ENCODE measurements around the gene RAPGEF3.
A peak's percentile ranks its signal among the peaks of the same experiment; 100 is the strongest.

RAPGEF3 gene

DNA sequence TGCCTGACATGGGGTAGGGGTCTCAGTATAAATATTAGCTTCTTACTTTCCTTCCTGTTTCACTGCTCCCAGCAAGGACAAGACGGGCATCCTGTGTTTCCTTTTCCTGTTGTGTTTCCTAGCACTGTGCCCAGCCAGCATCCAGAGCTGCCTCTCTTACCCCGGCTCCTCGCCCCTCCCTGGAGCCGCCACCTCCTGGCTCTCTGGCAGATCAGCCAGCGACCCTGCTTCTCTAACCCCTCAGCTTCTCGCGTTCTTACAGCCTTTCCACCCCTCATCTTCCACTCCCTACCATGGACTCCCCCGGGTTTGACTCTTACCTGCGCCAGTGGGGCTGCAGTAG, 43.2 kb upstream of the RAPGEF3 start:
- H3K27ac ChIP-seq = peak overlapping the region; percentile 97
- TF ChIP-seq, protein P1, sequence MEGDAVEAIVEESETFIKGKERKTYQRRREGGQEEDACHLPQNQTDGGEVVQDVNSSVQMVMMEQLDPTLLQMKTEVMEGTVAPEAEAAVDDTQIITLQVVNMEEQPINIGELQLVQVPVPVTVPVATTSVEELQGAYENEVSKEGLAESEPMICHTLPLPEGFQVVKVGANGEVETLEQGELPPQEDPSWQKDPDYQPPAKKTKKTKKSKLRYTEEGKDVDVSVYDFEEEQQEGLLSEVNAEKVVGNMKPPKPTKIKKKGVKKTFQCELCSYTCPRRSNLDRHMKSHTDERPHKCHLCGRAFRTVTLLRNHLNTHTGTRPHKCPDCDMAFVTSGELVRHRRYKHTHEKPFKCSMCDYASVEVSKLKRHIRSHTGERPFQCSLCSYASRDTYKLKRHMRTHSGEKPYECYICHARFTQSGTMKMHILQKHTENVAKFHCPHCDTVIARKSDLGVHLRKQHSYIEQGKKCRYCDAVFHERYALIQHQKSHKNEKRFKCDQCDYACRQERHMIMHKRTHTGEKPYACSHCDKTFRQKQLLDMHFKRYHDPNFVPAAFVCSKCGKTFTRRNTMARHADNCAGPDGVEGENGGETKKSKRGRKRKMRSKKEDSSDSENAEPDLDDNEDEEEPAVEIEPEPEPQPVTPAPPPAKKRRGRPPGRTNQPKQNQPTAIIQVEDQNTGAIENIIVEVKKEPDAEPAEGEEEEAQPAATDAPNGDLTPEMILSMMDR (conservative IDR thresholded peaks at IDR 0.05) = no peak; the same call in 1 of the 2 replicates

GRCh38 chr12:47801170-47801903, 42.7 kb upstream of the RAPGEF3 start:
- H3K27ac ChIP-seq = peak overlapping the region; percentile 97
- TF ChIP-seq, protein P1 (conservative IDR thresholded peaks at IDR 0.05) = peak; percentile 27; the same call in 1 of the 2 replicates

- TF ChIP-seq, protein P1 (conservative IDR thresholded peaks at IDR 0.05) = no peak
- peak overlapping the region; percentile 97 for H3K27ac ChIP-seq
Measured at GRCh38 chr12:47800582-47800981, 41.9 kb upstream of the RAPGEF3 start.

DNA sequence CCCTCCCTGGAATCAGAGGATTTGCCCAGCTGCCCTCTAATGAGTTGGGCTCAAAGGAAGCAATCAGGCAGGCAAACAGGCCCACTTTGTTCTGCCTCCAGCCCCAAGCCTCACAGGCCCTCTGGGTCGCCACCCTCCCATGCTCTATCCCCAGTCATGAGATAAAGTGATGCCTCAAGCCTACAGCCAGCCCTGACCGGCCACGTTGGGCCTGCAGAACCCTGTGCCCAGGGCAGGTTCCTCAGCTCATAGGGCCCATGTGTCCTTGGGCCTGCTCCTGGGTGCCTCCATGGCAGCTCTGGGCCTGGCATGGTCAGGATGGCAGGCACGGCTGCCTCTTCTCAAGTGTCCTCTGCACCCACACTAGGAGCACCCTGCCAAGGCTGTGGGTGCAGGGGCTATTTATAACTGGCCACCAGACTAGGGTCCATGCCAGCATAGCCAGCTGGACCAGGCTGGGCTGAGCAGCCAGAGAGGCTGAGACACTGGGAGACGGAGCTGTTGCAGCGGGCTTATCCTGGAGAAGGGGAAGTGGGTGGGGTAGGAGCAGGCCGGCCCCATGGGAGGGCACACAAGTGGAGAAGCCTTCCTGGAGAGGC, 40.8 kb upstream of the RAPGEF3 start:
- TF ChIP-seq, protein P1 (conservative IDR thresholded peaks at IDR 0.05) = no peak
- H3K27ac ChIP-seq = peak overlapping the region; percentile 97

- TF ChIP-seq, protein P1 (conservative IDR thresholded peaks at IDR 0.05) = no peak
- H3K27ac ChIP-seq = peak overlapping the region; percentile 97; the same call in 1 of the 2 replicates
Measured at GRCh38 chr12:47798382-47798948, 39.8 kb upstream of the RAPGEF3 start.

DNA sequence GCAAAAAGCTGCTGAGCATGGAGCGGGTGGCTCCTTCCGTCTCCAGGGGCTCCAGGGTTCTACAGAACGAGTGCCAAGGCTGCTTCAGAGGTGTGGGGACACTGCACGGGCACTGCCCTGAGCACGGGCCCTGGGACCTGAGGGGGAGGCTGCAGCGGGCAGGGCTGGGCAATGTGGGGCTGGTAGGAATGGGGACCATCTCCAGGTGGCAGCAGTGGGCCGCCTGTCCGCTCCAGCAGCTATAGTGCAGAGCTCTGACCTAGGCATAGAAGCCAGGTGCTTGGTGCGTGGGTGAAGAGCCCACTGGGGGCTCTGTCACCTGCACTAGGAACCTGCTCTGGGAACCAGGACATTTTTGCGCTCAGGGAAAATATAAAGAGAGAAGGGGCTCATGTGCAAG, 38.8 kb upstream of the RAPGEF3 start:
- TF ChIP-seq, protein P1 (conservative IDR thresholded peaks at IDR 0.05) = no peak; the same call in 1 of the 2 replicates
- no peak overlapping the region for H3K27ac ChIP-seq

DNA sequence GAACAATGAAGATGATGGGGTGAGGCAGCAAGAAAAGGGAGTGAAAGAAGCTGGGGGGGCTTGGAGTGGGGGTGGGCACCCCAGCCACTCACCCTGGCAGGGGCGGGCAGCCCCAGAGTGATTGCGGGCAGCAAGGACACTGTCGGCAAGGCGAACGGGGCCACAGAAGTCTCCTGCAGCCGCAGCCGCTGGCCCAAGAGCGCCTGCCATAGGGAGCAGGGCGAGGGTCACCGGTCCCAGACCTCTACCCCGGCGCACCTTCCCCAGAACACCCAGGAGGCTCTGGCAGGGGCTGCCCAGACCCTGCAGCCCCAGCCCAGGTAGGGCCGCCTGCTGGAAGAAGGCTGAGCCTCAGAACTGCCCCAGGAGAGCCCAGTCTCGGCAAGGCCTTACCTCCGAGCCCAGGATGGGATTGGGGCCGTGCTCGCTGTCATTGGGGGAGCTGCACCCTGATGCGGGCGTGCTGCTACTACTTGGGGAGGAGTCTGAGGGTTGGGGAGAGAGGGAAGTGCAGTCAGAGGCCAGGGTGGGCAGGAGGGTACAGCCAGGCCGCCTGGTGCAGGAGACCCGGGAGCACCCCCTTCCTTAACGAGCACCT, 37.2 kb upstream of the RAPGEF3 start:
- TF ChIP-seq, protein P1 (conservative IDR thresholded peaks at IDR 0.05) = no peak

More for the DNA sequence above, 37.2 kb upstream of the RAPGEF3 start:
- no peak overlapping the region for H3K27ac ChIP-seq

Measured in VCaP (cell line).